Caco-2 (cell line): ENCODE measurements around the gene MID1IP1. TPM values are rescaled to one million over a fixed set of nuclear protein-coding genes. Genes with fewer than 3 reads are reported as not detected.

Source experiments
- BruUV-seq: library from RNA; stranded (reverse); fragments of 400-500 nt; replicated peaks from 2 replicates; lab custom pipeline; 2021; lab: Mats Ljungman, UMichigan
- CTCF ChIA-PET: fragments of 300-600 bp; sonication (Branson Sonifier 250); formaldehyde crosslinking; loops from one replicate; lab custom pipeline; 2022; ENCODE audit warnings: antibody characterized with exemption; lab: Charles Lee
- POLR2A ChIA-PET: fragments of 300-600 bp; sonication (Branson Sonifier 250); formaldehyde crosslinking; loops from one replicate; lab custom pipeline; 2022; ENCODE audit warnings: antibody characterized with exemption; lab: Charles Lee
- DNase-seq, 2 experiments: peaks; one replicate each; pipeline versions ENCODE4 v3.0.0 to v3.0.0-alpha.2; 2020 to 2022
- H3K27me3 ChIP-seq: replicated peaks from 2 replicates; pipeline ENCODE4 v1.6.0; 2011; ENCODE audit warnings: low read length; ENCODE audit not compliant: control insufficient read depth, insufficient read depth
- H3K36me3 ChIP-seq: 2 replicates; pipeline ENCODE4 v1.5.1; 2011; ENCODE audit warnings: low read length; ENCODE audit not compliant: control insufficient read depth, insufficient read depth
- H3K4me1 ChIP-seq: fragments of 250-450 bp; sonication (Bioruptor Pico); 2 replicates; pipeline ENCODE4 v1.5.1; 2020; ENCODE audit warnings: mild to moderate bottlenecking
- H3K4me3 ChIP-seq: 2 replicates; pipeline ENCODE4 v1.5.1; 2011; ENCODE audit warnings: low read depth, mild to moderate bottlenecking, control low read depth, low read length
- H3K9me3 ChIP-seq: fragments of 250-450 bp; sonication (Bioruptor Pico); 2 replicates; pipeline ENCODE4 v1.5.1; 2020; ENCODE audit warnings: mild to moderate bottlenecking, moderate library complexity
- H3K27ac Mint-ChIP-seq: one replicate; pipeline ENCODE4 v1.8.0; 2022; ENCODE audit warnings: mixed read lengths; ENCODE audit not compliant: unreplicated experiment
- H3K27me3 Mint-ChIP-seq: one replicate; pipeline ENCODE4 v1.8.0; 2022; ENCODE audit warnings: mixed read lengths; ENCODE audit not compliant: insufficient read depth, unreplicated experiment
- H3K36me3 Mint-ChIP-seq: one replicate; pipeline ENCODE4 v1.8.0; 2022; ENCODE audit warnings: mild to moderate bottlenecking, mixed read lengths; ENCODE audit not compliant: insufficient read depth, unreplicated experiment
- H3K4me1 Mint-ChIP-seq: one replicate; pipeline ENCODE4 v1.8.0; 2022; ENCODE audit warnings: low read depth, mixed read lengths; ENCODE audit not compliant: unreplicated experiment
- H3K4me3 Mint-ChIP-seq: one replicate; pipeline ENCODE4 v1.8.0; 2022; ENCODE audit warnings: mild to moderate bottlenecking, moderate library complexity, mixed read lengths; ENCODE audit not compliant: unreplicated experiment
- H3K9me3 Mint-ChIP-seq: one replicate; pipeline ENCODE4 v1.8.0; 2022; ENCODE audit warnings: mixed read lengths; ENCODE audit not compliant: unreplicated experiment
- intact Hi-C: fragments of 100-400 bp; cut with micrococcal nuclease; formaldehyde crosslinking; loops from one replicate; pipeline ENCODE4 v1.10.0; 2022; ENCODE audit not compliant: unreplicated experiment
- total RNA-seq: library from RNA; stranded (reverse); gene quantifications from 2 replicates; pipeline ENCODE4 v1.2.3, GENCODE V29; 2022
- TF ChIP-seq, protein P1 (sequence below), 2 experiments: fragments of 200-600 bp in 1 of 2; IDR thresholded peaks; 1 replicate in 1 of 2; 2 replicates in 1 of 2; pipeline versions ENCODE4 v1.5.1 to v1.8.0; 2011 to 2022; ENCODE audit warnings: antibody characterized with exemption in 1 of 2, control low read depth in 1 of 2, inconsistent platforms in 1 of 2, low read depth in 1 of 2, low read length in 1 of 2, mild to moderate bottlenecking in 1 of 2, moderate library complexity in 1 of 2; ENCODE audit not compliant: insufficient read depth in 1 of 2, severe bottlenecking in 1 of 2, unreplicated experiment in 1 of 2

Gene MID1IP1
- total RNA-seq, 1 experiment from 2014 or later: 40.6 TPM

DNA sequence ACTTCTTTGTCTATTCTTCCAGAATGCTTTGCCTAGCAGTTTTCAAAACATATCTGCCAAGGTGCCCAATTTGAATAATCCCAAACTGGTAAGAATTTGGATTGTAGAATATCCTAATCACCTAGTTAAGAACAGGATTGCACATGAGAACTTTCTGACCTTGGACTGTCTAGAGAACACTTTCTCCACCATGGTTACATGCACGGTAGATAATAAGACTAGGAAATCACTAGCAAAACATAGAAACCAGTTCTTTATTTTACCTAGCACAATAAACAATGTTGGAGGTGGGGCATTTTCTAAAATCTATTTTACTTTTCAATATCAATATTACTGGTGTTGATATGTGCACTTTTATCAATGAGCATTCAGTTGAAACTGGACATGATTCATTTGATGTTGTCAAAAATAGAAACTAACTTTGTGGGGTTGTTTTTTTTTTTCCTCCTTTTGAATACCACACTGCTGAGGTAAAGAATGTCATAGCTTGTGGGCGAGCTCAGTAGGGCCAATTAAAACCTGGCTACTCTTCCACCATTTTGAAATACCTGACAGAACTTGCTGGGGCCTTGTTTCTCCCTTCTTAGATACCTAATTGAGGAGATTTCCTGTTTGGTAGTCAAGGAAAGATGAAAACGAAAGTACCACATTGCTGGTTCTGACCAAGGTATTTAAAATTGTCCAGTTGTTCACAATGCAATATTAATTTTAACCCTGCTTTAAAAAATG is 10.4 kb downstream of the MID1IP1 start:
- Histone ChIP-seq H3K4me1 (peaks cover 10% of the 10 kb centered on the region), H3K36me3 (no peaks in the 10 kb centered on the region), H3K27me3 (no peaks in the 10 kb centered on the region), H3K9me3 (no peaks in the 10 kb centered on the region), H3K4me3 (no peak overlapping the region)
- TF ChIP-seq, protein P1, sequence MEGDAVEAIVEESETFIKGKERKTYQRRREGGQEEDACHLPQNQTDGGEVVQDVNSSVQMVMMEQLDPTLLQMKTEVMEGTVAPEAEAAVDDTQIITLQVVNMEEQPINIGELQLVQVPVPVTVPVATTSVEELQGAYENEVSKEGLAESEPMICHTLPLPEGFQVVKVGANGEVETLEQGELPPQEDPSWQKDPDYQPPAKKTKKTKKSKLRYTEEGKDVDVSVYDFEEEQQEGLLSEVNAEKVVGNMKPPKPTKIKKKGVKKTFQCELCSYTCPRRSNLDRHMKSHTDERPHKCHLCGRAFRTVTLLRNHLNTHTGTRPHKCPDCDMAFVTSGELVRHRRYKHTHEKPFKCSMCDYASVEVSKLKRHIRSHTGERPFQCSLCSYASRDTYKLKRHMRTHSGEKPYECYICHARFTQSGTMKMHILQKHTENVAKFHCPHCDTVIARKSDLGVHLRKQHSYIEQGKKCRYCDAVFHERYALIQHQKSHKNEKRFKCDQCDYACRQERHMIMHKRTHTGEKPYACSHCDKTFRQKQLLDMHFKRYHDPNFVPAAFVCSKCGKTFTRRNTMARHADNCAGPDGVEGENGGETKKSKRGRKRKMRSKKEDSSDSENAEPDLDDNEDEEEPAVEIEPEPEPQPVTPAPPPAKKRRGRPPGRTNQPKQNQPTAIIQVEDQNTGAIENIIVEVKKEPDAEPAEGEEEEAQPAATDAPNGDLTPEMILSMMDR (IDR thresholded peaks at IDR 0.05; ENCODE audit: insufficient read depth in 1 of 2, low read depth in 1 of 2, low read length in 1 of 2, severe bottlenecking in 1 of 2, unreplicated experiment in 1 of 2): no peak
- no TSS peak for BruUV-seq
- Mint-ChIP-seq H3K4me1 (no peaks in the 10 kb centered on the region), H3K9me3 (no peaks in the 10 kb centered on the region), H3K27ac (no peak overlapping the region), H3K36me3 (peaks cover 4% of the 10 kb centered on the region), H3K4me3 (no peak overlapping the region), H3K27me3 (no peaks in the 10 kb centered on the region)
- no peak for DNase-seq
- POLR2A ChIA-PET: no interaction called here
- intact Hi-C loops: loop anchor here (10.0 kb wide), 1 partner anchor 73 kb away; no protein-coding TSS in a partner anchor
- CTCF ChIA-PET: no interaction called here

DNA sequence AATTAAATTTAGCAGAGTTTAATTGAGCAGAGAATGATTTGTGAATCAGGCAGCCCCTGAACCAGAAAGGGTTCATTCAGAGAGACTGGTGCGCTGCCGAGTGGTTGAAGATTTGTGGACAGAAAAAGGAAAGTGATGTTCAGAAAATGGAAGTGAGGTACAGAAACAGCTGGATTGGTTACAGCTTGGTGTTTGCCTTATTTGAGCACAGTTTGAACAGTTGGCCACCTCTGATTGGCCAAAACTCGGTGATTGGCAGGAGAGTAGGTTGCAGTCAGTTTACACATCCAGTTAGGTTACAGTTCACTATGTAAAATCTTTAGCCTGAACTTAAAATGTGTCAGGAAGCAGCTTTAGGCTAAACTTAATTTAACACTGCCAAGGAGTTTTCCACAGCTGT is 14.9 kb downstream of the MID1IP1 start:
- POLR2A ChIA-PET: no interaction called here
- intact Hi-C loops: loop anchor here (10.0 kb wide), 1 partner anchor 69 kb away; no protein-coding TSS in a partner anchor
- Mint-ChIP-seq H3K27ac (no peak overlapping the region), H3K9me3 (no peaks in the 10 kb centered on the region), H3K36me3 (no peaks in the 10 kb centered on the region), H3K4me1 (no peaks in the 10 kb centered on the region), H3K27me3 (no peaks in the 10 kb centered on the region), H3K4me3 (no peak overlapping the region)
- no peaks in the 10 kb centered on the region for H3K9me3 ChIP-seq
- TF ChIP-seq, protein P1 (IDR thresholded peaks at IDR 0.05; ENCODE audit: insufficient read depth in 1 of 2, low read depth in 1 of 2, low read length in 1 of 2, severe bottlenecking in 1 of 2, unreplicated experiment in 1 of 2): no peak
- no peak overlapping the region for H3K4me3 ChIP-seq
- H3K36me3 ChIP-seq: no peaks in the 10 kb centered on the region
- no peaks in the 10 kb centered on the region for H3K27me3 ChIP-seq
- BruUV-seq: no TSS peak
- no peaks in the 10 kb centered on the region; the same call in 1 of the 2 replicates for H3K4me1 ChIP-seq
- CTCF ChIA-PET: no interaction called here
- no peak for DNase-seq

DNA sequence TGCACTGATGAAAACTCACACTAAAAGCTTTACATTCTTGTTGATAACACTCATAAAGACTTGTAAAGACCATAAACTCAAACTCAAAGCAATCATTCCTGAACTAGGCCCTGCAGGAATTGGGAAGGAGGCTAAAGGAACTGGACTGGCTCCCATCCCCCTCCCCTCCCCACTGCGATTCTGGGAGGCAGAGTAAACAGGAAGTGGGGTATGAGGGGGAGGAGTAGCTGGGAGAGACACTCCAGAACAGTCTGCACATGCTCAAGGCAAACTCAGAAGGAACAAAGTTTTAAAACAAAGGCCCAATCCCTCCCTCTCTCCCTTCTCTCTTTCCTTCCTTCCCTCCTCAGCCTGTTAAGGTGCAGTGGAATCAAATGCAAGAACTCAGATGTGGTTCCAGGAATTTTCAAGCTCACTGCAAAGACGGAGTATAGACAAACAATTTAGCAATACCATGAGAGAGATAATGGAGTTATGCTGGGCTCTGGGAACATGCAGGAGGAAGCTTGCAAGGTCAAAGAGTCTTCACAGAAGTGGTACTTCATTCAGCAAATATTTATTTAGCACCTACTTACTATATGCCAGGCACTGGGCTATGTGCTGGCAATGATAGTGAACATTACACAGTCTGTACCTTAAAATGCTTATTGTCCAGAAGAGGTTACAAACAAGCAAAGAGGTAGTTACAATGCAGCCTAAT is 15.9 kb downstream of the MID1IP1 start:
- CTCF ChIA-PET: no interaction called here
- Histone ChIP-seq H3K27me3 (no peaks in the 10 kb centered on the region), H3K4me3 (no peak overlapping the region), H3K9me3 (no peaks in the 10 kb centered on the region), H3K36me3 (no peaks in the 10 kb centered on the region), H3K4me1 (no peaks in the 10 kb centered on the region; the same call in 1 of the 2 replicates)
- Mint-ChIP-seq H3K27ac (no peak overlapping the region), H3K9me3 (no peaks in the 10 kb centered on the region), H3K27me3 (no peaks in the 10 kb centered on the region), H3K36me3 (no peaks in the 10 kb centered on the region), H3K4me1 (no peaks in the 10 kb centered on the region), H3K4me3 (no peak overlapping the region)
- DNase-seq: peak; percentile 50 to 53
- POLR2A ChIA-PET: no interaction called here
- TF ChIP-seq, protein P1 (IDR thresholded peaks at IDR 0.05; ENCODE audit: insufficient read depth in 1 of 2, low read depth in 1 of 2, low read length in 1 of 2, severe bottlenecking in 1 of 2, unreplicated experiment in 1 of 2): no peak
- intact Hi-C loops: loop anchor here (10.0 kb wide), 1 partner anchor 68 kb away; no protein-coding TSS in a partner anchor
- no TSS peak for BruUV-seq
